ENCODE measurements around the gene MITF. TPM values are rescaled to one million over a fixed set of nuclear protein-coding genes. Genes with fewer than 3 reads are reported as not detected.

Gene MITF
- total RNA-seq, 1 donor from 2014 or later, result 8.7 TPM

DNA sequence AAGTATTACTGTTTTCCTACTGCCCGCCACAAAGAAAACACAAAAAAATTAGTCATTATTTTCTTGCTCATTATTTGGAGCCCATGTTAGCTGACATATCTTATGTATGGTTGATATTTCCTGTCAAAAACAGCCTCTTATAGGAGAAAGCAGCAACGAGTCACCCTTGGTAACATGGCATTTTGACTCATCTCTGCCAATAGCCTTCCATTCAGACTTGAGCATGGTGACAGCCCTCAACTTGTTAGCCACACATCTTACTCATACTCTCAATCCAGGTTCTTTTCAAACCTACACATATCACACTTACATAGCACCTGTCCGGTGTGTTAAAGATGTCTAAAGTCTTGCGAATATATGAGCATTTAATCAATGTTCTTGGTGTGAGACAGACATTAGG, 150.8 kb downstream of the MITF start:
- Mint-ChIP-seq H3K36me3 (no peaks in the 10 kb centered on the region), H3K4me1 (ENCODE audit: unreplicated experiment) (peaks cover 15% of the 10 kb centered on the region), H3K27me3 (peaks cover 3% of the 10 kb centered on the region), H3K9me3 (no peaks in the 10 kb centered on the region), H3K27ac (no peak overlapping the region), H3K4me3 (no peak overlapping the region)
- TF ChIP-seq, protein P1, sequence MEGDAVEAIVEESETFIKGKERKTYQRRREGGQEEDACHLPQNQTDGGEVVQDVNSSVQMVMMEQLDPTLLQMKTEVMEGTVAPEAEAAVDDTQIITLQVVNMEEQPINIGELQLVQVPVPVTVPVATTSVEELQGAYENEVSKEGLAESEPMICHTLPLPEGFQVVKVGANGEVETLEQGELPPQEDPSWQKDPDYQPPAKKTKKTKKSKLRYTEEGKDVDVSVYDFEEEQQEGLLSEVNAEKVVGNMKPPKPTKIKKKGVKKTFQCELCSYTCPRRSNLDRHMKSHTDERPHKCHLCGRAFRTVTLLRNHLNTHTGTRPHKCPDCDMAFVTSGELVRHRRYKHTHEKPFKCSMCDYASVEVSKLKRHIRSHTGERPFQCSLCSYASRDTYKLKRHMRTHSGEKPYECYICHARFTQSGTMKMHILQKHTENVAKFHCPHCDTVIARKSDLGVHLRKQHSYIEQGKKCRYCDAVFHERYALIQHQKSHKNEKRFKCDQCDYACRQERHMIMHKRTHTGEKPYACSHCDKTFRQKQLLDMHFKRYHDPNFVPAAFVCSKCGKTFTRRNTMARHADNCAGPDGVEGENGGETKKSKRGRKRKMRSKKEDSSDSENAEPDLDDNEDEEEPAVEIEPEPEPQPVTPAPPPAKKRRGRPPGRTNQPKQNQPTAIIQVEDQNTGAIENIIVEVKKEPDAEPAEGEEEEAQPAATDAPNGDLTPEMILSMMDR (conservative IDR thresholded peaks at IDR 0.05), result no peak
- DNase-seq (ENCODE audit: extremely low spot score, unreplicated experiment), result no peak

DNA sequence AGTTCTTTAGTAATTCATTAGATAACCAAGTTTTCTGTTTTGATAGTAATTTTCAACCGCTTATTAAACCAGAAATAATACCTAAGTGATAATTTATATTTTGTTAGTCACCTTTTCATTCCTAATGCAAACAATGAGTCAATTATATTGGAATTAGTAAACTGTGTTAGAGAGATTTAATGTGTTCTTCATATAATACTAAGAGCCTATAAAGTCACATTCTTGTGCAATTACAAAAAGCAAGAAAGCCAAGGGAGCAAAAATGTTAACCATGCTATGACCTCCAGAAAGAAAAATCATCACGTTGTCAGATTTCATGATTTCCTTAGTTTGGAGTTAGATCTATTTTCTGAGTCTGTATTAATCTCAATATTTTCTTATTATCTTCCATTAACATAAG, 151.4 kb downstream of the MITF start:
- H3K27me3 Mint-ChIP-seq, result peaks cover 3% of the 10 kb centered on the region
- no peaks in the 10 kb centered on the region for H3K9me3 Mint-ChIP-seq
- H3K4me1 Mint-ChIP-seq (ENCODE audit: unreplicated experiment), result peaks cover 15% of the 10 kb centered on the region
- H3K27ac Mint-ChIP-seq, result no peak overlapping the region
- no peaks in the 10 kb centered on the region for H3K36me3 Mint-ChIP-seq
- TF ChIP-seq, protein P1 (conservative IDR thresholded peaks at IDR 0.05), result no peak
- no peak overlapping the region for H3K4me3 Mint-ChIP-seq
- DNase-seq (ENCODE audit: extremely low spot score, unreplicated experiment), result no peak

DNA sequence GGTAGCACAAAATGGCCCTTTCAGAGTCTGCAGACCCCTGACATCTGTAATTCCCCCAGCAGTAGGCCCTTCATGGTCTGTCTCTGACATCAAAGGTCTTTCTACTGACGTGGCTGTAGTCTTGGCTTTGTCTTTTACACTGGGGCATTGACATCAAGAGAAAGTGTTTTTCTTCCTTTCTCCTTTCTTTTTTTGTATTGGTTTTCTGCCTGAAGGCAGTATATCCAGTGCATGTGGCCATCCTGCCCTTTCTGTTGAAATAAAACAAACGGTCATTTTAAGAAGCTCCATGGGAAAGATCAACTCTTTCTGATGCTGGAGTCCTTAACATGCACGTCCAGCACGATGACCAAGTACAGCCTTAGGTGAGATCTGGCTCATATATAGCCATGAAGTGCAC, 153.4 kb downstream of the MITF start:
- TF ChIP-seq, protein P1 (conservative IDR thresholded peaks at IDR 0.05), result no peak
- Mint-ChIP-seq H3K9me3 (no peaks in the 10 kb centered on the region), H3K27me3 (peaks cover 3% of the 10 kb centered on the region), H3K4me3 (no peak overlapping the region), H3K36me3 (no peaks in the 10 kb centered on the region), H3K4me1 (ENCODE audit: unreplicated experiment) (peaks cover 15% of the 10 kb centered on the region), H3K27ac (no peak overlapping the region)
- no peak for DNase-seq (ENCODE audit: extremely low spot score, unreplicated experiment)

DNA sequence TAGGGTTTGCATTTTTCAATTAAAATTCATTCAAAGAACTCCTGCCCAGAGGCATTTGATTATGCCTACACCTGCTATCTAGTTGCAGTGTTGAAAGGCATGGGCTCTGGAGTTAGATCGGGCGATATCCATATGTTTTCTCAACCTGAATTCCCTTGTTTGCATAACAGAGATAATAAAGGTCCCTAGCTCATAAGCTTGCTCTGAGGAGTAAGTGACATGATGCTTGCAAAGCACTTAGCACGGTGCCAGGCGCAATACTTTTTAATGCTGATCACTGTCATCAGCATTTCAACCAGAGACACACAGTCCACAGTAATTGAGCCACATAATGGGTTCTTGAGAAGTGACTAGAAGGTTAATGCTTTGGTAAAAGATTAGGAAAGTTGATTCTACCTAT, 154.0 kb downstream of the MITF start:
- no peaks in the 10 kb centered on the region for H3K36me3 Mint-ChIP-seq
- H3K27me3 Mint-ChIP-seq, result peaks cover 3% of the 10 kb centered on the region
- H3K4me3 Mint-ChIP-seq, result no peak overlapping the region
- H3K27ac Mint-ChIP-seq, result no peak overlapping the region
- peaks cover 15% of the 10 kb centered on the region for H3K4me1 Mint-ChIP-seq (ENCODE audit: unreplicated experiment)
- no peak for DNase-seq (ENCODE audit: extremely low spot score, unreplicated experiment)
- TF ChIP-seq, protein P1 (conservative IDR thresholded peaks at IDR 0.05), result no peak
- H3K9me3 Mint-ChIP-seq, result no peaks in the 10 kb centered on the region

DNA sequence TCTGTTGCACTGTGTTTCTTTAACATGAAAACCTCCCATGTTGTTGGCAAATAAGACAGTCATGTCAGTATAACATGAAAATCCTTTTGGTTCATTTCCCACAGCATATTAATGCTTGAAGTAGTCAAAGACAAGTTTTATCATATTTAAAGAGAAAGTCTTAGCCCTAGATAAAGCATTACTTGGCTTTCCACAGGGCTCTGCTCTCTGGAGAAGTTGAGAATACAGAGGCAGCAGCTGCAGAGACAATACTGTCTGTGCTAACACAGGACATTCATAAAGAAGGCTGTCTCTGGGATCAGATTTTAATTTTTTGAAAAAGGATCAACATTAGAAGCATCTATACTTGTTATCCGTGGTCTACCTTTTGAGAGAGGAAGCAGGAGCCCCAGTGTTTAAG, 156.8 kb downstream of the MITF start:
- TF ChIP-seq, protein P1 (conservative IDR thresholded peaks at IDR 0.05), result no peak
- Mint-ChIP-seq H3K4me3 (no peak overlapping the region), H3K9me3 (no peaks in the 10 kb centered on the region), H3K4me1 (ENCODE audit: unreplicated experiment) (peaks cover 9% of the 10 kb centered on the region), H3K27me3 (peaks cover 3% of the 10 kb centered on the region), H3K27ac (no peak overlapping the region), H3K36me3 (no peaks in the 10 kb centered on the region)
- DNase-seq (ENCODE audit: extremely low spot score, unreplicated experiment), result no peak

DNA sequence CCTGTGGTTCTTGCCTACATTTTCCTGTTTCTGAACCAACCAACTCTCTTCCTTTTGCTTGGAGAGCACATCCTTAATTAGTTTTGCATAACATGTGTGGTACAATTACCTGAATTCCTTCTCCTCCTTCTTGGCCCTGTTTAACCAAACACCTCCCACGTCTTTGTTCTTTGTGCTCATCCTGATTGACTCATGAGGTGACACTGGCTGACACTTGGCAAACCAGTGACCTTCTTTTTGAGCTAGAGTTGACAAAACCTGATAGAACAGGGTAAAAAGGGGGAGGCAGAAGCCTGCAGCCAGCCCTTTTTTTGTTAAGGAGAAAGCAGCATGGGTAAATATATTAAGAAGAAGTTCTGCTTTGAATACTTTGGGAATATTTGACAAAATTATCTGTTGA, 161.1 kb downstream of the MITF start:
- Mint-ChIP-seq H3K36me3 (no peaks in the 10 kb centered on the region), H3K4me1 (ENCODE audit: unreplicated experiment) (no peaks in the 10 kb centered on the region), H3K27ac (no peak overlapping the region), H3K27me3 (no peaks in the 10 kb centered on the region), H3K4me3 (no peak overlapping the region), H3K9me3 (no peaks in the 10 kb centered on the region)
- DNase-seq (ENCODE audit: extremely low spot score, unreplicated experiment), result no peak
- TF ChIP-seq, protein P1 (conservative IDR thresholded peaks at IDR 0.05), result no peak
